Measurements from ENCODE around the gene TNPO1.

Gene TNPO1

GRCh38 chr5:72855821-72856220 is 39.4 kb downstream of the TNPO1 start:
- no peak for DNase-seq (ENCODE audit: low spot score)
- in situ Hi-C loops (cut with MboI; ENCODE audit: low pct_unique_long_range_greater_than_20kb, low sequenced_read_pairs, unreplicated experiment): no loop called here
- TF ChIP-seq, protein P1, sequence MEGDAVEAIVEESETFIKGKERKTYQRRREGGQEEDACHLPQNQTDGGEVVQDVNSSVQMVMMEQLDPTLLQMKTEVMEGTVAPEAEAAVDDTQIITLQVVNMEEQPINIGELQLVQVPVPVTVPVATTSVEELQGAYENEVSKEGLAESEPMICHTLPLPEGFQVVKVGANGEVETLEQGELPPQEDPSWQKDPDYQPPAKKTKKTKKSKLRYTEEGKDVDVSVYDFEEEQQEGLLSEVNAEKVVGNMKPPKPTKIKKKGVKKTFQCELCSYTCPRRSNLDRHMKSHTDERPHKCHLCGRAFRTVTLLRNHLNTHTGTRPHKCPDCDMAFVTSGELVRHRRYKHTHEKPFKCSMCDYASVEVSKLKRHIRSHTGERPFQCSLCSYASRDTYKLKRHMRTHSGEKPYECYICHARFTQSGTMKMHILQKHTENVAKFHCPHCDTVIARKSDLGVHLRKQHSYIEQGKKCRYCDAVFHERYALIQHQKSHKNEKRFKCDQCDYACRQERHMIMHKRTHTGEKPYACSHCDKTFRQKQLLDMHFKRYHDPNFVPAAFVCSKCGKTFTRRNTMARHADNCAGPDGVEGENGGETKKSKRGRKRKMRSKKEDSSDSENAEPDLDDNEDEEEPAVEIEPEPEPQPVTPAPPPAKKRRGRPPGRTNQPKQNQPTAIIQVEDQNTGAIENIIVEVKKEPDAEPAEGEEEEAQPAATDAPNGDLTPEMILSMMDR (IDR thresholded peaks at IDR 0.05; ENCODE audit: extremely low read depth, insufficient read depth, missing control alignments): no peak

DNA sequence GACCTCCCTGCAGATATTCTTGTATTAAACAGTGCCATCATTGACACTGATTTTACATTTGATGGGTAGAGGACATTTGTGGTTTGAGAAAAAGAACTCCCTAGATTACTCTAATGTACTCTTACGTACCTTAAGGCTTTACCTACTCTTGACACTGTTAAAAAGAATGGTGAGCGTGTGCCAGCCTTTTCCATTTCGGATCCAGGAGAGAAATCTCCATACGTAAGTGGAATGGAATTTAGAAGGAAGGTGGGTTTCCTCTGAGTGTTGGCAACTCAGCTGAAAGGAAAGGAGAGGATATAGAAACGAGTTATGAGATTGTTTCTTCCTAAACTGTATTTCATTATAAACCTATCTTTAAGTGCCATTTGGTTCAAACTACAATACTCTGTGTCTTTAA is 40.9 kb downstream of the TNPO1 start:
- TF ChIP-seq, protein P1 (IDR thresholded peaks at IDR 0.05; ENCODE audit: extremely low read depth, insufficient read depth, missing control alignments): no peak
- in situ Hi-C loops (cut with MboI; ENCODE audit: low pct_unique_long_range_greater_than_20kb, low sequenced_read_pairs, unreplicated experiment): no loop called here
- DNase-seq (ENCODE audit: low spot score): no peak

- TF ChIP-seq, protein P1 (IDR thresholded peaks at IDR 0.05; ENCODE audit: extremely low read depth, insufficient read depth, missing control alignments): no peak
- in situ Hi-C loops (cut with MboI; ENCODE audit: low pct_unique_long_range_greater_than_20kb, low sequenced_read_pairs, unreplicated experiment): no loop called here
- DNase-seq (ENCODE audit: low spot score): no peak
Observed at GRCh38 chr5:72859127-72859526, 42.7 kb downstream of the TNPO1 start.

DNA sequence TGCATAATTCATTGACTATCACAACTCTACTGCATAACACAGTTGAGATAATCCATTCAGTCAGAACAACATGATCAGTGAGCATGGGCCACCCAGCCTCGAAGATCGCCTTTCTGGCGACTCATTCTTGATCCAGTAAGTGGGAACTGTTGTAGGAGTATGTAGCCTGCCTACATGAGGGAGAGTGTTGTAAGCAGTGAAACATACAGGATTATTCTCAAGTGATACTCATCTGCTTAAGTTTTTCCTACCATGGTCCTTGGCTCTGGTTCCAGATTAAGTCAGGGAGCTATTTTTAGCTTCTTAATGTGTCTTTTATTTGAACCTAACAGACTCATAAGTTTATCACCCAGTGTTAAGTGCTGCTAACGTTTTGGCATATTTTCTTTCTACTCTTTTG is 44.0 kb downstream of the TNPO1 start:
- in situ Hi-C loops (cut with MboI; ENCODE audit: low pct_unique_long_range_greater_than_20kb, low sequenced_read_pairs, unreplicated experiment): no loop called here
- TF ChIP-seq, protein P1 (IDR thresholded peaks at IDR 0.05; ENCODE audit: extremely low read depth, insufficient read depth, missing control alignments): no peak
- DNase-seq (ENCODE audit: low spot score): no peak

DNA sequence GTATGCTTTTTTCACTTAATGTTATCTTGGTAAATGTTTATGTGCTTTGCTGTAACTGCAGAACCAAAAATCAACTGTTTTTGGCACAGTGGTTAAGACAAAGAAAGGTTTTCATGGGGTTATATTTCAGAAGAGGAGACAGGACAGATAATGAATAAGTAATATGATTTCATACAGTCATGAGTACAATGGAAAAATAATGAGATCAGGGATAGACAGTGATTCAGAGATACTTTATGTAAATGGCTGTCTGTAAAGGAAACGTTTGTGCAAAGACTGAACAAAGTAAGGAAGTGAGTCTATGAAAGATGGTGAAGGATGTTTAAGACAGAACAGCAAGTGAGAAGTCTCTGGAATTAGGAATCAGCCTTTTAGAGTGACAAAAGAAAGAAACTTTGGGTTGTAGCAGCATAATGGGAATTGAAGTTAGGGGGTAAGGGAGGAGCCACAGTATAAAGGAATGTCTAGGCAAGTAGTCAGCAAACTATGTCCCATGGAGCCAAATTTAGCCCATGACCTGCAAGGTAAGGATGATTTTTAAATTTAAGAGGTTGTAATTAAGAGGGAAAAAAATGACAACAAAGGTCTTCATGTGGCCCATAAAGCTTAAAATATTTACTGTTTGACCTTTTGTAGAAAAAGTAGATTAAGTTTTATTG is 55.0 kb downstream of the TNPO1 start:
- in situ Hi-C loops (cut with MboI; ENCODE audit: low pct_unique_long_range_greater_than_20kb, low sequenced_read_pairs, unreplicated experiment): no loop called here
- no peak for DNase-seq (ENCODE audit: low spot score)
- TF ChIP-seq, protein P1 (IDR thresholded peaks at IDR 0.05; ENCODE audit: extremely low read depth, insufficient read depth, missing control alignments): no peak

DNA sequence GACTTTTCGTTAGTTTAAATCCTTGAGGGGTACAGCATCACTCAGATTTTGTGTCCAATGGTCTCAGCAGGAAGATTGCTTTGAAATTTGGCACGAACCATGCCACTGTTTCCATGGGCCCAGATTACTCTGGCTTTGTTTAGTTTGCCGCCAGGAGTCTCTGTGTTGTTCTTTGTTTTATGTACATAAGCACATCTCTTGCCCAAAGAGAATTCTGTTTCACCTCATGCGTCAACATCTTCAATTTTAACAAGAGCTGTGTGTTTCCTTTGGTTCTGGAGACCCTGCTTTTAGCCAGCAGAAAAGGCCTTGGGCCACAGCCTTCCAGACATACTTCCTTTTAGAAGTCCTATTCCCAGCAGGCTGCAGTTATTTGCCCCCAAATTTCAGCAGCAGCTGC is 62.4 kb downstream of the TNPO1 start:
- TF ChIP-seq, protein P1 (IDR thresholded peaks at IDR 0.05; ENCODE audit: extremely low read depth, insufficient read depth, missing control alignments): no peak
- no peak for DNase-seq (ENCODE audit: low spot score)
- in situ Hi-C loops (cut with MboI; ENCODE audit: low pct_unique_long_range_greater_than_20kb, low sequenced_read_pairs, unreplicated experiment): no loop called here

All from GM13977 (cell line).